HG02981 (cell line): ENCODE results near the gene PTPA.

Source experiments
- ATAC-seq: cut with Tn5 transposase; IDR thresholded peaks from one replicate; pipeline ENCODE4 v1.9.1; 2021; ENCODE audit warnings: mild to moderate bottlenecking, moderate library complexity; ENCODE audit not compliant: unreplicated experiment

Gene PTPA

GRCh38 chr9:129081388-129081904 is 29.8 kb upstream of the PTPA start:
- ATAC-seq: no peak

- ATAC-seq: no peak
These were observed 27.1 kb upstream of the PTPA start for GRCh38 chr9:129084087-129084486.

GRCh38 chr9:129089246-129089645 is 22.0 kb upstream of the PTPA start:
- no peak for ATAC-seq

GRCh38 chr9:129093602-129094386 is 17.4 kb upstream of the PTPA start:
- no peak for ATAC-seq

GRCh38 chr9:129094387-129095169 is 16.6 kb upstream of the PTPA start:
- ATAC-seq: no peak

GRCh38 chr9:129095170-129095667 is 16.0 kb upstream of the PTPA start:
- no peak for ATAC-seq

- no peak for ATAC-seq
These were observed 15.3 kb upstream of the PTPA start for GRCh38 chr9:129095908-129096307.

GRCh38 chr9:129097671-129098306 is 13.4 kb upstream of the PTPA start:
- no peak for ATAC-seq

GRCh38 chr9:129098328-129098727 is 12.9 kb upstream of the PTPA start:
- ATAC-seq: no peak

GRCh38 chr9:129100383-129101169 is 10.6 kb upstream of the PTPA start:
- no peak for ATAC-seq

- no peak for ATAC-seq
These were observed 9.9 kb upstream of the PTPA start for GRCh38 chr9:129101279-129101678.

- no peak for ATAC-seq
These were observed 9.1 kb upstream of the PTPA start for GRCh38 chr9:129102095-129102525.

- ATAC-seq: no peak
These were observed 8.2 kb upstream of the PTPA start for GRCh38 chr9:129102791-129103594.

GRCh38 chr9:129103595-129103965 is 7.6 kb upstream of the PTPA start:
- ATAC-seq: no peak

GRCh38 chr9:129104051-129104450 is 7.2 kb upstream of the PTPA start:
- no peak for ATAC-seq

GRCh38 chr9:129105857-129106694 is 5.1 kb upstream of the PTPA start:
- ATAC-seq: no peak

GRCh38 chr9:129107651-129108050 is 3.6 kb upstream of the PTPA start:
- ATAC-seq: no peak

GRCh38 chr9:129108083-129108804 is 3.0 kb upstream of the PTPA start:
- no peak for ATAC-seq
